Cardiac muscle cell (in vitro differentiated cells and primary cell): Measurements from ENCODE around the gene DCBLD2. TPM values are rescaled to one million over a fixed set of nuclear protein-coding genes. Genes with fewer than 3 reads are reported as not detected.
"Not testable (repeated sequence)": the region's sequence is repeated elsewhere in the genome, so short reads cannot be mapped to it uniquely, and the experiment has no call there.

Source experiments
- DNase-seq, 2 donors: peaks; one replicate each; pipeline versions ENCODE4 v3.0.0 to v3.0.0-alpha.2; 2010 to 2017; ENCODE audit warnings: low read depth in 1 of 2, low spot score in 1 of 2
- H3K27ac ChIP-seq: fragments of 200-600 bp; sonication (generic); 2 replicates; pipeline ENCODE4 v1.5.1; 2016
- H3K27me3 ChIP-seq: fragments of 200-600 bp; sonication (generic); 2 replicates; pipeline ENCODE4 v1.6.0; 2016; ENCODE audit warnings: control low read depth
- H3K36me3 ChIP-seq: fragments of 200-600 bp; sonication (generic); 2 replicates; pipeline ENCODE4 v1.5.1; 2016; ENCODE audit warnings: control low read depth
- H3K4me1 ChIP-seq: fragments of 200-600 bp; sonication (generic); 2 replicates; pipeline ENCODE4 v1.8.1; 2017; ENCODE audit warnings: low read depth, mild to moderate bottlenecking, mixed run types
- H3K4me3 ChIP-seq: fragments of 200-600 bp; sonication (generic); 2 replicates; pipeline ENCODE4 v1.5.1; 2016; ENCODE audit warnings: mild to moderate bottlenecking
- H3K9me3 ChIP-seq: fragments of 200-600 bp; sonication (generic); 2 replicates; pipeline ENCODE4 v1.5.1; 2017; ENCODE audit warnings: low read depth, mild to moderate bottlenecking, control low read depth
- polyA plus RNA-seq: library from polyadenylated mRNA; unstranded; fragments of >200 nt; fragmentation: Nextera tagmentation; extraction: Ambion mirVana; gene quantifications from 2 replicates; pipeline ENCODE4 v1.2.1, GENCODE V29; 2016
- total RNA-seq: library from RNA; depleted of rRNA; stranded (reverse); fragments of >200 nt; gene quantifications from 2 replicates; pipeline ENCODE4 v1.2.3, GENCODE V29; 2016
- TF ChIP-seq, protein P1 (sequence below): IDR thresholded peaks from 2 replicates; pipeline ENCODE4 v1.5.1; 2012; ENCODE audit warnings: low read depth, mild to moderate bottlenecking, low read length

DCBLD2 gene
- total and polyA plus RNA-seq, 2 experiments from 2014 or later = 47.6 to 53.9 TPM

DNA sequence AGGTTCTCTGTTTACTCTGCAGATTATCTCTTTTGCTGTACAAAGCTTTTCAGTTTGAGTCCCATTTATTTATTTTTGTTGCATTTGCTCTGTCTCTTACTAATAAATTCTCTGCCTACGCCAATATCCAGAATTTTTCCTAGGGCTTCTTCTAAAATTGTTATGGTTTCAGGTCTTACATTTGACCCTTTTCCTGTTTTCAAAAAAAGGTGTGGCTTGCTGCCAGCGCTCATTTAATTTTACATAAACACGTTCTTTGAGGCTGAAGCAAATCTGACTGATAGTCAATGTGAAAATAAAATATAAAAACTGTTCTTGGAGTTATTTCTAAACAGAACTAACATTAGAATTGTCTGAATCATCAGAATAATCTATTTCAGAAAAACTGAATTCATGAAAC is 32.1 kb downstream of the DCBLD2 start:
- TF ChIP-seq, protein P1, sequence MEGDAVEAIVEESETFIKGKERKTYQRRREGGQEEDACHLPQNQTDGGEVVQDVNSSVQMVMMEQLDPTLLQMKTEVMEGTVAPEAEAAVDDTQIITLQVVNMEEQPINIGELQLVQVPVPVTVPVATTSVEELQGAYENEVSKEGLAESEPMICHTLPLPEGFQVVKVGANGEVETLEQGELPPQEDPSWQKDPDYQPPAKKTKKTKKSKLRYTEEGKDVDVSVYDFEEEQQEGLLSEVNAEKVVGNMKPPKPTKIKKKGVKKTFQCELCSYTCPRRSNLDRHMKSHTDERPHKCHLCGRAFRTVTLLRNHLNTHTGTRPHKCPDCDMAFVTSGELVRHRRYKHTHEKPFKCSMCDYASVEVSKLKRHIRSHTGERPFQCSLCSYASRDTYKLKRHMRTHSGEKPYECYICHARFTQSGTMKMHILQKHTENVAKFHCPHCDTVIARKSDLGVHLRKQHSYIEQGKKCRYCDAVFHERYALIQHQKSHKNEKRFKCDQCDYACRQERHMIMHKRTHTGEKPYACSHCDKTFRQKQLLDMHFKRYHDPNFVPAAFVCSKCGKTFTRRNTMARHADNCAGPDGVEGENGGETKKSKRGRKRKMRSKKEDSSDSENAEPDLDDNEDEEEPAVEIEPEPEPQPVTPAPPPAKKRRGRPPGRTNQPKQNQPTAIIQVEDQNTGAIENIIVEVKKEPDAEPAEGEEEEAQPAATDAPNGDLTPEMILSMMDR = no peak
- Histone ChIP-seq H3K4me3 (no peak overlapping the region), H3K27me3 (no peaks in the 10 kb centered on the region), H3K9me3 (peaks cover 2% of the 10 kb centered on the region), H3K27ac (no peak overlapping the region), H3K36me3 (no peaks in the 10 kb centered on the region), H3K4me1 (no peaks in the 10 kb centered on the region)
- no peak for DNase-seq

DNA sequence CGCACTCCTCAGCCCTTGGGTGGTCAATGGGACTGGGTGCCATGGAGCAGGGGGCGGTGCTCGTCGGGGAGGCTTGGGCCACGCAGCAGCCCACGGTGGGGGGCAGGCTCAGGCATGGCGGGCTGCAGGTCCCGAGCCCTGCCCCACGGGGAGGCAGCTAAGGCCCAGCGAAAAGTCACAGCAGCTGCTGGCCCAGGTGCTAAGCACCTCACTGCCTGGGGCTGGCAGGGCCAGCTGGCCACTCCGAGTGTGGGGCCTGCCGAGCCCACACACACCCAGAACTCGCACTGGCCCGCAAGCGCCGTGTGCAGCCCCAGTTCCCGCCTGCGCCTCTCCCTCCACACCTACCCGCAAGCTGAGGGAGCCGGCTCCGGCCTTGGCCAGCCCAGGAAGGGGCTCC is 43.5 kb downstream of the DCBLD2 start:
- not testable (repeated sequence) for DNase-seq, H3K9me3 ChIP-seq, H3K27ac ChIP-seq, H3K27me3 ChIP-seq, H3K4me3 ChIP-seq, H3K4me1 ChIP-seq, H3K36me3 ChIP-seq

DNA sequence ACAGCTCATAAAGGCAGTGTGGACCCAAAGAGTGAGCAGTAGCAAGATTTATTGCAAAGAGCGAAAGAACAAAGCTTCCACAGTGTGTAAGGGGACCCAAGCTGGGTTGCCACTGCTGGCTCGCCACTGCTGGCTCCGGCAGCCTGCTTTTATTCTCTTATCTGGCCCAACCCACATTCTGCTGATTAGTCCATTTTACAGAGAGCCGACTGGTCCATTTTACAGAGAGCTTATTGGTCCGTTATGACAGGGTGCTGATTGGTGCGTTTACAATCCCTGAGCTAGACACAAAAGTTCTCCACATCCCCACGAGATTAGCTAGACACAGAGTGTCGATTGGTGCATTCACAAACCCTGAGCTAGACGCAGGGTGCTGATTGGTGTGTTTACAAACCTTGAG is 44.2 kb downstream of the DCBLD2 start:
- H3K27ac ChIP-seq, H3K27me3 ChIP-seq, H3K4me1 ChIP-seq, H3K9me3 ChIP-seq, DNase-seq, H3K4me3 ChIP-seq, H3K36me3 ChIP-seq: not testable (repeated sequence)

DNA sequence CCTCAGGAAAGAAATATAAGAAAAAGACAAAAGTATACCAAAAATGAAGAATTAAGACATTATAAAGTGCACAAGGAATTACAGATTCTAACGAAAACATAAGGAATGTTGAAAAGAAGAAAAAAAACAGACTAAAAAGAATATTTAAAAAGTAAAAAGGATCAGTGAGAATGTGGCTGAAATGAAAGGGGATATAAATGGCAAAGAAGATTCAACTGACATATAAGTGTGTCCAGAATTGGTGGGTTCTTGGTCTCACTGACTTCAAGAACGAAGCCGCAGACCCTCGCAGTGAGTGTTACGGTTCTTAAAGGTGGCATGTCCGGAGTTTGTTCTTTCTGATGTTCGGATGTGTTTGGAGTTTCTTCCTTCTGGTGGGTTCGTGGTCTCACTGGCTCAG is 44.8 kb downstream of the DCBLD2 start:
- TF ChIP-seq, protein P1 = no peak
- Histone ChIP-seq H3K27ac (no peak overlapping the region), H3K36me3 (no peaks in the 10 kb centered on the region), H3K4me1 (no peaks in the 10 kb centered on the region), H3K4me3 (no peak overlapping the region), H3K9me3 (no peaks in the 10 kb centered on the region), H3K27me3 (no peaks in the 10 kb centered on the region)
- DNase-seq = no peak

DNA sequence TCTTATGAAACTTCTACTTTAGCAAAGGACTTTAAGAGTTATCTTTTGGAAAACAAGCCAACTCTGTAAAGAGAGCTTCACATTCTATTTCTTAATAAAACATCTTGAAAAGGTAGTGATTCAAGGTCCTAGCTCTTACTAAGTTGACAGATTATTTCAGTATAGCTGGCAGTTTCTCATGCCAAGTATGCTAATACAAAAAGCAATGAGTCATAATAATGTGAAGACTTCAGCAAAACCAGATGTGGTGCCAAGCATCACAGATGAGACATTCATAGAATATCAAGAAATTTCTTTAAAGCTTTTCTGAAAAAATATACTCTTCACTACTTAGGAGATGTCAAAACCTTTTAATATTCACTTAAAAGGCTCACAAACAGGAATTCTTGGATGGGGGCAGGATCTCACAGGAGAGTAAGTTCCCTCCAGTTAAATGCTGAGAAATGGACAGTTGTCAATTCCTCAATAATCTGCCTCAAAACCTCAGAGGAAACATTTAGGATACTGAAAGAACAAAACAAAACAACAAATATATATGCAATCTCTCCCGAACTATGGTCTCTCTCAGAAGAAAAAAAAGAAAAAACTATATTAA is 45.6 kb downstream of the DCBLD2 start:
- H3K4me1 ChIP-seq = no peaks in the 10 kb centered on the region
- peak in 1 of 2 donors; percentile 91 for DNase-seq
- no peak overlapping the region for H3K4me3 ChIP-seq
- no peaks in the 10 kb centered on the region for H3K36me3 ChIP-seq
- TF ChIP-seq, protein P1 = no peak
- no peak overlapping the region for H3K27ac ChIP-seq
- no peaks in the 10 kb centered on the region for H3K27me3 ChIP-seq
- no peaks in the 10 kb centered on the region for H3K9me3 ChIP-seq

DNA sequence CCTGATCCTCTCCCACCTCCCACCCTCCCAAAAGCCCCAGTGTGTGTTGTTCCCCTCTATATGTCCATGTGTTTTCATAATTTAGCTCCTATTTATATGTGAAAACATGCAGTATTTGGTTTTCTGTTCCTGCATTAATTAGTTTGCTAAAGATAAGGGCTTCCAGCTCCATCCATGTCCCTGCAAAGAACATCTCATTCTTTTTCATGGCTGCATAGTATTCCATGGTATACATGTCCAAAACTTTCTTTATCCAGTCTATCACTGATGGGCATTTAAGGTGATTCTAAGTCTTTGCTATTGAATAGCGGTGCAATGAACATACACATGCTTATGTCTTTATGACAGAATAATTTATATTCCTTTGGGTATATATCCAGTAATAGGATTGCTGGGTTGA is 53.4 kb downstream of the DCBLD2 start:
- H3K36me3 ChIP-seq = peaks cover 6% of the 10 kb centered on the region
- no peak overlapping the region for H3K27ac ChIP-seq
- H3K4me3 ChIP-seq = no peak overlapping the region
- H3K4me1 ChIP-seq = no peaks in the 10 kb centered on the region
- TF ChIP-seq, protein P1 = no peak
- H3K27me3 ChIP-seq = no peaks in the 10 kb centered on the region
- DNase-seq = no peak
- no peaks in the 10 kb centered on the region for H3K9me3 ChIP-seq

DNA sequence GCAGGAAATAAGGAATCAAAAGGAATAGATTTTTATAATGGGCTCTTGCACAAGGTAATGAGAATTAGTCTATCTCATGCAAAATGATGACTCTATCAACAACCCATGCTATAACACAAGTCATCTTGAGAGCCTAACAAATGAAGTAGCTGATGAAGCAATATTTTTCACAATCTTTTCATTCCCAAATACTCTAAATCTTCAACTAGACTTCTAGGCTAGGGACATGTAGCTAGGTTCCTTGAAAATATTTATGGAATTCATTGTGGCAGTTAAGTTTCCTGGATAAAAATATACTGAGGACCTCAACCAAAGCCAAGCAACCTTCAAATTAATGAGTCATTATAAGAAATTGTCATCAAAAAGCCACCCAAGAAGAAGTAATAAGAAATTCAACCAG is 55.4 kb downstream of the DCBLD2 start:
- TF ChIP-seq, protein P1 = no peak
- DNase-seq = peak in 1 of 2 donors; percentile 29
- no peak overlapping the region for H3K27ac ChIP-seq
- H3K27me3 ChIP-seq = no peaks in the 10 kb centered on the region
- no peak overlapping the region for H3K4me3 ChIP-seq
- H3K9me3 ChIP-seq = no peaks in the 10 kb centered on the region
- H3K4me1 ChIP-seq = no peaks in the 10 kb centered on the region
- H3K36me3 ChIP-seq = peaks cover 6% of the 10 kb centered on the region
